Measurements from ENCODE around the gene TEAD1.

- TF ChIP-seq REST (IDR thresholded peaks at IDR 0.05) (no peak), CTCF (IDR thresholded peaks at IDR 0.05; ENCODE audit: low read depth, low read length, missing input control) (no peak), HNF4G (IDR thresholded peaks at IDR 0.05) (no peak)
Observed at GRCh38 chr11:12631651-12632050, 42.6 kb upstream of the TEAD1 start.

Data from liver (tissue), 3 donors.